Breast epithelium (tissue), 3 donors: ENCODE measurements around the gene PSD4.

Experiments used
- CTCF ChIP-seq, 3 donors: fragments of 450-650 bp; IDR thresholded peaks; one replicate each; pipeline ENCODE4 v1.5.1; 2016 to 2017; ENCODE audit warnings: antibody characterized with exemption in 3 of 3, mild to moderate bottlenecking in 3 of 3, moderate library complexity in 3 of 3
- POLR2A ChIP-seq: fragments of 450-650 bp; IDR thresholded peaks from one replicate; pipeline ENCODE4 v1.6.1; 2016; ENCODE audit warnings: antibody characterized with exemption, mild to moderate bottlenecking, moderate library complexity
- POLR2AphosphoS5 ChIP-seq, 3 donors: sonication (generic); formaldehyde crosslinking; IDR thresholded peaks; one replicate each; pipeline ENCODE4 v1.6.1; 2017; ENCODE audit warnings: antibody characterized with exemption in 3 of 3

GRCh38 chr2:113164930-113165585 is 8.7 kb upstream of the PSD4 start:
- TF ChIP-seq CTCF (IDR thresholded peaks at IDR 0.05) = no peak
- TF ChIP-seq POLR2A = no peak
- TF ChIP-seq POLR2AphosphoS5 (IDR thresholded peaks at IDR 0.05) = no peak
